HuH-7.5 (cell line): ENCODE measurements around the gene TMEM183A.

ENCODE experiments used
- DNase-seq: peaks from one replicate; pipeline ENCODE4 v3.0.0; 2011; ENCODE audit warnings: low spot score

TMEM183A gene

DNA sequence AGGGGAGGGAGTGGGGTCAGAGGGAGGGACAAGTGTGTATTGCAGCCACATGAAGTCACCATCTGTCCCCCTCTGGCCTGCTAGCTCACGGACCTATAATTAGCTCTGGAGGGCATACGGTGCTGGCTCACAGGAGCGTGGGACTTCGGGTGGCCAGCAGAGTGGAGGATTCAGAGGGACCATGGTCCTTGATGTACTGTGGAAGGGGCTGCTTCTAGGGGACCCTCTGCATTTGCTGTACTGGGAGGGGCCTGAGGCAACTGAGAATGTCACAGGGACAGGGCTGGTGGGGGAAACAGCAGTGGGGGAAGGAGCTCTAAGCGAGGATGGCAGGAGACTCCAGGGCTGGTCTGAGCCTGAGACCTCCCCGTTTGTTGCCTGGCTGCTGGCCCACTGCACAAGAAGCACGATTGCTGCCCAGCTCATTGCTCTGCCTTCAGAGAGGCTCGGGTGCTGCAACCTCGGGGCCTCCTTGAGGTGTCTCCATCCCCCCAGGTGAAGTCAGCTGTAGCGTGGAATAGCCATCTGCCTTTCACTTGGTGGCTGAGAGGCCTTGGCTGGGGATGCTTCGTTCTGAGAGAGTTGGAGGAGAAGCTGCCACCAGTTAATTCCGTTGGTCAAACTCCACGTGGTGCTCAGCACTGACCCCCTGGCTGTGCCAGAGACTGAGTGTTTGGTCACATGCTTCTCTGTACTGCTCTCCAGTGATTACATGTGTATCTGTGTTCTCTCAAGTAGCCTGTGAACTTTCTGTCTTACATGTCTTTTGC is 21.8 kb downstream of the TMEM183A start:
- no peak for DNase-seq

DNA sequence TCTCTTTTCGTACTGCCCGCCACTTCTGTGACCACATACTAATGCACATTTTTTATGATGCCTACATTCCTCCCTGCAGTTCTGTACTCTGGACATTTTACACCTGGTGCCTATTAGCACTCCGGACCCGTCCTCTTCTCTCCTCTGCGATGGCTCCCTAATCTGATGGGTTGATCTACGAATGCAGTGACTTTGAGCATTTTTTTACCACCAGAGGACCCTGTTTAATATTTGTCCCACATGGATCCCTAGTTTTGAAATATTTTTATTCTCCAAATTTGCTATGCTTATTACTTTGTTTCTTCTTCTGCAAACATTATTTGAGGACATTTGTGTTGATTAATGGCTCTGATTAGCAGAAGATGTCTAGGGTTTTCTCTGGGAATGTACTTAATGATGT is 24.3 kb downstream of the TMEM183A start:
- no peak for DNase-seq

DNA sequence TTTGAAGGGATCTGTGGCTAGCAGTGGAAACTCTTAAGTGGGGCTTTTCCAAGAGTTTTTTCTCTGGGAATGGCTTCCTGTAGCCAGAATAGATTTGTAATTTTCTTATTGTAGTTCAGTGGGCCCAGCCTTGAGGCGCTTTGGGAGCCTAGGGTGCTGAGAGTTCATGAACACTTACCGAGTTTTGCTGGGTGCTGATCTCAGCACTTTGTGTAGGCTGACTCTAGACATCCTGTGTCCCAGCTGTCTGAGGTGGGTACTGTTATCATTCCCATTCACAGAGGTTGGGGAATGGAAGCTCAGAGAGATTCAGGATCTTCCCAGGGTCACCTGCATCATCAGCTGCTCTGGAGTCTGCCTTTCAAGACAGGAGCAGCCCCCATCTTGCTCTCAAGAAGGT is 26.1 kb downstream of the TMEM183A start:
- no peak for DNase-seq

DNA sequence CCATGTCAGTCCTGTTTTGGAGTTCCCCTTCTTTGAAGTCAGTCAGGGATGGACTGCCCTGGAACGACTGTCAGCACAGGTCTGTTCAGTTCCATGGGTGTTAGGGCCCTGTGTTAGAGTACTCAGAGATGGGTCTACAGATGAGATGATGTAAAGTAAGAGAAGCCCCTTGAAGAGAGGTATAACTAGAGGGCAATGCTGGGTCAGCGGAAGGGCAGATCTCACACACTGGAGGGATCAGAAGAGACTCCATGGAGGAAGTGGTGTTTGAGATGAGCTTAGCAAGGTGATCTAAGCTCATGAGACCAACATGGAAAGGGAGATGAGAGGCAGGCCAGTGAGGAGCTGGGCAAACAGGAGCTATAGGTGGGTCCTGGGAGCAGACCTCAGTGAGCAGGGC is 26.7 kb downstream of the TMEM183A start:
- DNase-seq: no peak

DNA sequence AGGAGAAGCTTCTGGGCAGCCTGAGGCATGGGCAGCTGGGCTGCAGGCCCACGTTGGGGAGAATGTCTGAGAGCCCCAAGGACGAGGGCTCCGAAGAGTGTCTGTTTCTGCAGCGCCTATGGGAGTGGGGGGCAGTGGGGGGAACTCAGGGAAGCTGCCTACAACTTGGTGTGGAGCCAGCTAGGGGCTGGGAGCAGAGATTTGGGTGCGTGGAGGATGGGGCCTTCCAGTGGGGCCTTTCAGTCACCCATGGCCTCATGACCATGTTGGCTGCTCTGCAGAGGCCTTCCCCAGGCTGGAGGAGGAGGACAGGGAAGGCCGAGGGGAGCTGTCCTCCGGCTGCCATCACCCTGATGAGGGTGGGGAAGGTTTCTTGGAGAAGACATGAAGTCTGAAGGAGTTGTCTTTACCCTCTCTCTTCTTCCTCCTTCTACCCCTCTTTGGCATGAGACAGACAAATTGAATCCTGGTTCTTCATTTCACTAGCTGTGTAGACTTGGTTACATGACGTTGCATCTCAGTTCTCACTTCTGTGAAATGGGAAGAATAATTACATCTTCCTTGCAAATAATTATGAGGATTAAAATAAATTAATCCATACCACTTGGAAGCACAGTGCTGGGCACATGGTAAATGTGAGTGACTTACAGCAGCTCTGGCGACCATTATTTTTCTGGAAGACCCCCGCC is 27.4 kb downstream of the TMEM183A start:
- DNase-seq: no peak

DNA sequence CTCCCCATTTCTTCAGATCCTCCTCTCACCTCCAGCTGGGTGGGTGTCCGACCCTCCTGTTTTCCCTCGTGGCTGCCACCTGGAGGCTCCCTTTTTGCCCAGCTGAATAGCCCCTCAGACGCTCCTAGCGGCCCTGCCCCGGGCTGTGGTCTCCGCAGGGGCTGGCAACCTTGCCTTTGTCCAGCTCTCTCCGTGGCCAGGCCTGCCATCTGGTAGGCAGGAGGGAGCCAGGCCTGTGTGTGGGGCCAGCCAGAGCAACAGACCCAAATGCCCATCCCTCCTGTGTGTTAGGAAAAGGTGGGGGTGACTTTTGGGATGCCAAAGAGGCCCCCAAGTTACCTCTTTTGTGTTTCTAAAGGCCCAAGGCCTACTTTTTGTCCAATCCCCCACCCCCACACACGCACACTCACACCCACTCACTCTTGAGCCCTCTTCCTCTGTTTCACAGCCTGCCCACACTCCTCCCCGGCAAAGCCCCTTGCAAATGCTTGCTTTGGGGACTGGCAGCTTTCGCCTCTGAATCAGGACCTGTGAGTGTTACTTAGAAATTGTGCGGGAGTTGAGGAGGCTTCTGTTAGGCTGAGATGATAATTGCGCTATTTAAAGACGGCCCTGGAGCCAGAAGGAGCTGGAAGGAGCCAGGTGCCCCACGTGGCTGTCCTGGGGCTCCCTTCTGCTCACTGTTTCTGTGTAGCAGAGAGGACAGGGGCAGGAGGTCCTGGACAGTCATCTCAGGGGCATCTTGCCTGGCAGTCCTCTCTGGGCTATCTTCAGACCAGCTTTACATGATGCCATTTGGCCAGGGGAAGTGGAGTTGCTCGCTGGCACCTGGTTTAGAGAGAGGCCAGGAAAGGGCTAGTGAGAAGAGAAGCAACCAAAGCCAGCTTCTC is 28.2 kb downstream of the TMEM183A start:
- DNase-seq: no peak

DNA sequence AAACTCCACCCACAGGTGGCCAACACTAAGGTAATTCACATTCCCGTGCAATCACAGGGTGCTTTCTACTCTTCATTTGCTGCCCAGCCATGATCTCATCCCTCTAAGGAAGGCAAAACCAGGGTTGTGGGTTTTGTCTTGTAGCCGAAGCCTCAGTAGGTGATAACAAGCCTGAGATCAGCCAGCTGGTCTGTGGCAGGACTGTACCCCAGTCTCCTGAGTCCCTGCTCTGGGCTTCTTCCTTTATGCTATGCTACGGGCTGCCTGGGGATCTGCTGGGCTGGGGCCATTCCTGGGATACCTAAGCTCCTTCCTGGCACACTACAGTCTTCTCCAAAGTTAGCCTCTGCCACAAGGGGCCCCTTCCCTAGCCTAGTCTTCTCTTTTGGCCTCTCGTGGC is 29.0 kb downstream of the TMEM183A start:
- no peak for DNase-seq

DNA sequence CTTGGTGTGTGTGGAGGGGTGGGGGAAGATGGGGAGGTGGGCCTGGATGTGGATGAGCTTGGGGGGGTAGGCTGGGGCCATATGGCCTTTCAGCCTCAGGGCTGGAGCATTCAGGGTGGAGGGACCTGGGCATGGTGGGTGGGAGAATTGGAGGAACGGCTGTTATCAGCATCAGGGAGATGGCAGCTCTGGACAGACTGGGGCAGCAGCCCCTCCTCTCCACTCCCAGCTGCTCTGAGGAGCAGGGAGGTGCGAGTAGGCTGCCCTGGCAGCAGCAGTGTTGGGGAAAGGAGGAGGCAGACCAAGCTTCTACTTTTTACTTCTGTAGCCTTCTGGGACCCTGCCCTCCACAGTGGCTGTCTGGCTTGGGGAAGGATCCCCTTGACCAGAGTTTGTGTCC is 29.4 kb downstream of the TMEM183A start:
- no peak for DNase-seq

DNA sequence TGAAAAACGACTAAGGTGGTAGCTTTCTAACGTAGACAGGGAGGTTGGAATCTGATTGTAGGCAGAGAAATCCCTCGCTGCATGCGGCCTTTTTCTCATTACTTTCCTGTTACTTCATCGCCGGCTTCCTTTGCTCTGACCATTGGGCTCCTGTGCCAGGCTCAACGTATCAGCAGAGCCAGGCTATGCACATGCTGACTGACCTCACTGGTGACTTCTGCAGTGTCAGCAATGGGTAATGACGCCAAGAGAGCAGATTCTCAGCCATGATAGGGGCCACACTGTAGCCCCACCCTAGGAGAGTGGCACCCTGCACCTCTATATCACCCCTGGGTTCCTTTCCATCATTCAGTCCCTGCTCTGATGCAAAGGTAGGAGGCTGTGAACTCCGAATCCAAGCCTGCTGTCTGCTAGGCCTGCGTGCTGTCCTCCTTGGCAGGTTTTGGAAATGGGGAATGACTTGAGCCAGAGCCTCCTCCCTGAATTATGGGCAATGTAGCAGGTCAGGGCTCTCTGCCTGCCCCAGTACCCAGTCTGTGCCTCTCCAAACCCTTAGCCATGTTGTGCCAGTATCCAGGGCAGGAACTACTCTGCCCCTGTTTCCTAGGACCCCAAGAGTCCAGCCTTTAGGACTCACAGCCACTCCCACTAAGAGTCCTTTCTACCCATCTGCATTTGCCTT is 30.5 kb downstream of the TMEM183A start:
- DNase-seq: no peak

DNA sequence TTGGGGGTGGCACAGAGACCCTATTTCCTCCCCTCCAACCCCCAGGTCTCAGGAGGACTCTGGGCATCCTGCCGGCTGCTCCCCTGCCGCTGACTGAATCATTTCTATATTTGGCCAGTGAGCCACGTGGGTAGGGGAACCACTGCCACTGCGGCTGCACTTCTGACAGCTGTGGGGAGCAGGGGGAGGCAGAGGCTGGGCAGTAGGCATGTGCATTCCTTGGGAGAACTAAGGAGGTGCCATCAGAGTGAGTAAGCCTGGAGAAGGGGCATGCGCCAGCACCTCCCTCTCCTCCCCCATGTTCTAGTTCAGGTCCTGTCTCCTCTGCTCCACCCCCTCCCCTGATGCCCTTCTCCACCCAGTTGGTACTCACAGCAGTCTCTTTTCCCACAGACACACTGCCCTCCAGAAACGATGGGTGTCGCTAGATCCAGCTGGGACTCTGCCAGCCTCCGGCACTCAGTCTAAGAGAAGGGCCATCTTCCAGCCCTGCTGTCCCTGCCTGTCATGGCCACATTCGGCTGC is 31.1 kb downstream of the TMEM183A start:
- DNase-seq: no peak

DNA sequence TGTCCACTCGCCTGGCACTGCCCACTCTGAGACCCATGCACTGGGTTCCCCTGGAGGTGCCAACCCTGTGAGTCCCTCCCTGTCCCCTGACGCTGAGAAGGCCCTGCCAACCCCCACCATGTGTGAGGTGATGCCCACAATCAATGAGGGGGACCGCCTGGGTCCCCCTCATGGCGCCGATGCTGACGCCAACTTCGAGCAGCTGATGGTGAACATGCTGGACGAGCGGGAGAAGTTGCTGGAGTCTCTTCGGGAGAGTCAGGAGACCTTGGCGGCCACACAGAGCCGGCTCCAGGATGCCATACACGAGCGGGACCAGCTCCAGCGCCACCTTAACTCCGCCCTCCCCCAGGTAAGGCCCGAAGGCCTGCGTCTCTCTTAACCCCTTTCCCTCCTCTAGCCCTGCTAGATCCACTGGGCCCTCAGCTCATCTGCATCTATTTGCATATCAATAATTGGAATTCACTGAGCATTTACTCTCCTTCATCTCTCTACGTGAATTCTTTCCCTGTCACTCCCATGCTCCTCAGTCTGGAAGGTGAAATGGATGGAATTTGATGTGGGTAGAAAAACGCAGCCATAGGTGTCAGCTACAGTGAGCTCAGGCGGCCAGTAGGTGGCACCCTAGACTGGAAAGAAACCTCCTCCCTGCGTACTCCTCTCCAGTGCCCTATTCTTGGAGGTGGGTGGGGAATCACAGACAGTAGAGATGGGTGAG is 31.9 kb downstream of the TMEM183A start:
- DNase-seq: peak; percentile 81

DNA sequence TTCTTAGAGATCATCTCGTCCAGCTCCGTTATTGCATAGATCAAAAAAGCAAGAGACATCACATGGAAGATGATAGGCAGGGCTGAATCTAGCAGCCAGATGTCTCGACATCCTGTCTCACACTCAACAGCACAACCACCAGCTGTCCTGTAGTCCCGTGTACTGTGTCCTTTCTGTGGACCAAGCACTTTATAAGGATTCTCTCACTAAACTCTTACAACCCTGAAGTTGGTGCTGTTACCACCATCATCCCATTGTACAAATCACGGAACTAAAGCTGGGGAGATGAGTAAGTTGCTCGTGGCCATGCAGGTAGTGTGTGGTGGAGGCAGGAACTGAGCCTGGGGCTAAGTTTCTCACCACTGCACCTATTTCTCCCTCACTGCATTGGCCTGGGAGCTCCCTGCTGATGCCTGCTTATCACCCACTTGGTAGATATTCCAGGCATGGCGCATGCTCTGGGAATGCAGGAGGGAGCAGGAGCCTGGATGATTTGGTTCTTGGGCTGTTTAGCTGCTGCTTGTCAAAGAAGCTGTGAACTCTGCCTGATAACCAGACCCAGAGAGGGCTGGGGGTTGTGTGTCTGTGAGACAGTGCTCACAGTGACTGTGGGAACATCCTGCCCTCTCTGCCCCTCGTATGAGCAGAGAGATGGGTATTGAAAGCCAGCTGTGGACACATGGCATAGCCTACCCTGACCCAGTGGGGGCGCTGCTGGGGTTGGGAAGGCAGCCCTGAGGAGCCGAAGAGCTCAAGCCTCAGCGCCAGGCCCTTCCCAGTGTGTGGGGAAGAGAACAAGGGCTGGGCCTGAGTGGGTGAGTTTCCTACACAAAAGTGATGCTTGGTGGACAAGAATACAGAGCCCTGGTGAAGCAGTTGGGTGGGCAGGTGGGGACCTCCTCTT is 32.7 kb downstream of the TMEM183A start:
- no peak for DNase-seq

DNA sequence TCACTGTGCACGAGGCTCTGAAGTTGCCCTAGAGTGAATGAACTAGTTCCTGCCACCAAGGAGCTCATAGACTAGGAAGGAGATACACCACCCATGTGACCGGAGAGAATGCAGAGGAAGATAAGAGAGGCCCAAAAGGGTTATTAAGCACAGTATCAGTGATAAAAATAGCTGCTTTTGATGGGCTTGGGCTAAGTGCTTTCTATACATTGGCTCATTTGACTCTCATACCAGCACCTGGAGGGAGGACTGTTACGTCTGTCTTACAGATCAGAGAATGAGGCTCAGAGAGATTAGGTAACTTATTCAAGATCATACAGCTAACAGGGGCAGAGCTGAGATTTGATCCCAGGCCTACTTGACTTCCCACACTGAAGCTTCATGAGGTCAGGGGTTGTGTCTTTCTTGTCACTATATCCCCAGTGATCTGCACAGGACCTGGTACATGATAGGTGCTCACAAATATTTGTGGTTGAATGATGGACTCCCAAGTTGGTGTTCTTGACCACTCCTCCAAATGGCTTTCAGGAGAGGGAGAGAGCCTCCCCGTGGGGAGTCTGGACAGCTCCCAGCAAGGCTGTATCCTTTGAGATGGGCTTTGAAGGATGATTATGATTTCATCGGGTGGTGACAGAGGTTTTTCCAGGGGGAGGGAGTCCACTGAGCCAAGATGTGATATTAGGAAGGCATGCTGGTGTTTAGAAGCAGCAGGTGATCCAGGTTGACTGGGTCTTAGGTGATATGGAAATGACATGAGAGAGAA is 33.5 kb downstream of the TMEM183A start:
- no peak for DNase-seq

DNA sequence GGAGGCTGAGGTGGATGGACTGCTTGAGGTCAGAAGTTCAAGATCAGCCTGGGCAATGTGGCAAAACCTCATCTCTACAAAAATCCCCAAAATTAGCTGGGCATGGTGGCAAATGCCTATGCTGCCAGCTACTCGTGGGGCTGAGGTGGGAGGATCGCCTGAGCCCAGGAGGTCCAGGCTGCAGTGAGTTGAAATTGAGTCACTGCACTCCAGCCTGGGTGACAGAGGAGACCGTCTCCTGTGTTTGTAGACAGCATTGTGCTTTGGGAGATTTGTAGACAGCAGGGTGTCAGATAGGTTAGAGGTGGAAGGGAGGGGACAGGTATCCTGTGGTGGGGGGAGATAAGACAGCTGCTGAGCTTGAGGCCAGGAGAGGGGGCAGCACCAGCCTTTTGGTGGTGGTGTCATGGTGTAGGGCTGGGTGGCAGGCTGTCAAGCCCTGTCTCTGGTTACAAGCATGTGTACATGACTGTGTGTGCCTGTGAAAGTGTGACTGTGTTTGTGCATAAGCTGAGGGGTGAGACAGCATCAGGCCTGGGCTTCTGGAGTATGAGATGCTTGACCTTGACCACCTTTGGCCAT is 34.3 kb downstream of the TMEM183A start:
- no peak for DNase-seq

DNA sequence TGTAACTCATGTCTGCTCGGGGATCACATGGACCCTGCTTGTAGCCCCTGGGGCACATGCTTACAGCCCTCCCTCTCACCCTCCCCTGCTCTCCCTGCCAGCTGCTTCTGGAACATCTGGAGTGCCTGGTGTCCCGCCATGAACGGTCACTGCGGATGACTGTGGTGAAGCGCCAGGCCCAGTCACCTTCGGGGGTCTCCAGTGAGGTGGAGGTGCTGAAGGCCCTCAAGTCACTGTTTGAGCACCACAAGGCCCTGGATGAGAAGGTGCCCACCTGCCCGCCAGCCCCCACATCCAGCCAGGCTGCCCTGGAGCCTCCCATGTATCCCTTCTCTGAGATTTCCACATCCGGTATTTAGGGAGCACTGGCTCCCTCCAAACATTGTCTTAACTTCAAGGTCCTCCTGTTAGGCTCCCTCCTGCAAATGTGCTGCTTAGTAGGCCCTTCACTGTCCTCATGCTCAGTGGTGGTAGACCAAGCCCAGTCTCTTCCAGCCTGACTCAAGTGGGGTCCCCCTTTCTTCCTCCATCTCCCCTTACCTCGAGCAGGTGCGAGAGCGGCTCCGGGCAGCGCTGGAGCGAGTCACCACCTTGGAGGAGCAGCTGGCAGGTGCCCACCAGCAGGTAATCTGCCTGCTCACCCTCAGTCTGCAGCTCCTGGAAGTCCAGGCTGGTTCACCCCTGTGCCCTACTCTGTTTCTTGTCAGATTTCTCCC is 36.8 kb downstream of the TMEM183A start:
- no peak for DNase-seq

DNA sequence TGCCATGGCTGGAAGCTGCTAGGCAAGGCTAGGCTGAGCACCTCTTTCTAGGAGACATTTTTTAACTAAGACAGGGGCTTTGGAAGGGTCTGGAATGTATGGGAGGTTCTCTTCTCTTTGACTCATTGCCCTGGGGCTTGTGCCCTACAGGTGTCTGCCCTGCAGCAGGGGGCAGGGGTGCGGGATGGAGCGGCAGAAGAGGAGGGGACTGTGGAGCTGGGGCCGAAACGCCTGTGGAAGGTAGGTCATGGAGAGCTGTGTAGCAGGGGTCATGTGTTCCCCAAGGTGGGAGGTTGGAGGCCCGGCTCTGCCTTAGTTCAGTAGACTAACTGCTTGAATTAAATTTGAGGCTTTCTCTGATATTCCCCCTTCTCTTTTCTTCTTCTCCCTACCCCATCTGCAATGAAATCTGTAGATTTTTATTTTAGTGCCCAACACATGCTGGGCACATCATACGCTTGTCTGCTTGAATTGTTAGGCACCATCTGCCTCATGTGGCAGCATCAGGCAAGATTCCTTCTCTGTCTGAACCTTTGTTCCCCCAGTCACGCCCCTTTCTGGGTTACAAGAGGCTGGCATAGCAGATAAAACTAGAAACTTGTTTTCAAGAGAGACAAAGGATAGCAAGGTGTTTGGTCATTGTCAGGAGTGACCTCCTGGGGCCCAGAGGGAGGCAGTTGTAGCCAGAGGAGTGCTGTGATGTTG is 37.5 kb downstream of the TMEM183A start:
- DNase-seq: no peak

DNA sequence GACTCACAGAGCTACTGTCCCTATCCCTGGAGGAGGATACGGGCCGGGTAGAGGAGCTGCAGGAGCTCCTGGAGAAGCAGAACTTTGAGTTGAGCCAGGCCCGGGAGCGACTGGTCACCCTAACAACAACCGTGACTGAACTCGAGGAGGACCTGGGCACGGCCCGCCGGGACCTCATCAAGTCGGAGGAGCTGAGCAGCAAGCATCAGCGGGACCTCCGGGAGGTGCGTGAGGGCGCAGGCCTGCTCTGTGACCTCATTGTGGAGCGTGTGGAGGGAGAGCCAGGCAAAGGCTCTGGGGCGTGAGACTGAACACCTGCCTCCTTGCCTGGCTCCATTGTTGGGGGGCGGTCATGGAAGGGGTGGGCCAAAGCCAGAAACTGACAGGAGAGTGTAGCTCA is 38.2 kb downstream of the TMEM183A start:
- no peak for DNase-seq
